Stimulated activated naive B cell treated with anti-CD40 and anti-IgM and Interleukin-4, amounts not matched to agents 10 μg/mL and 1 μg/mL and 100 μg/mL, for 72 hours (primary cell): ENCODE measurements around the gene BANK1.

Experiments used
- ATAC-seq, 2 donors: fragments of 150-1000 bp; cut with Tn5 transposase; replicated peaks; 2 replicates each; pipeline ENCODE4 v1.10.0; 2021; ENCODE audit warnings: moderate library complexity in 1 of 2
- DNase-seq: peaks from one replicate; pipeline ENCODE4 v3.0.0; 2021
- H3K27ac Mint-ChIP-seq: one replicate; pipeline ENCODE4 v1.8.0; 2022; ENCODE audit warnings: mild to moderate bottlenecking, mixed read lengths
- H3K27me3 Mint-ChIP-seq, 2 donors: one replicate each; pipeline ENCODE4 v1.8.0; 2022; ENCODE audit warnings: mixed read lengths in 2 of 2
- H3K36me3 Mint-ChIP-seq, 2 donors: one replicate each; pipeline ENCODE4 v1.8.0; 2022; ENCODE audit warnings: mixed read lengths in 2 of 2, mild to moderate bottlenecking in 1 of 2
- H3K4me1 Mint-ChIP-seq, 2 donors: one replicate each; pipeline ENCODE4 v1.8.0; 2022; ENCODE audit warnings: mixed read lengths in 2 of 2, mild to moderate bottlenecking in 1 of 2
- H3K4me3 Mint-ChIP-seq, 2 donors: one replicate each; pipeline ENCODE4 v1.8.0; 2022; ENCODE audit warnings: mild to moderate bottlenecking in 2 of 2, mixed read lengths in 2 of 2, moderate library complexity in 1 of 2
- H3K9me3 Mint-ChIP-seq, 2 donors: one replicate each; pipeline ENCODE4 v1.8.0; 2022; ENCODE audit warnings: mixed read lengths in 2 of 2, mild to moderate bottlenecking in 1 of 2

Gene BANK1

DNA sequence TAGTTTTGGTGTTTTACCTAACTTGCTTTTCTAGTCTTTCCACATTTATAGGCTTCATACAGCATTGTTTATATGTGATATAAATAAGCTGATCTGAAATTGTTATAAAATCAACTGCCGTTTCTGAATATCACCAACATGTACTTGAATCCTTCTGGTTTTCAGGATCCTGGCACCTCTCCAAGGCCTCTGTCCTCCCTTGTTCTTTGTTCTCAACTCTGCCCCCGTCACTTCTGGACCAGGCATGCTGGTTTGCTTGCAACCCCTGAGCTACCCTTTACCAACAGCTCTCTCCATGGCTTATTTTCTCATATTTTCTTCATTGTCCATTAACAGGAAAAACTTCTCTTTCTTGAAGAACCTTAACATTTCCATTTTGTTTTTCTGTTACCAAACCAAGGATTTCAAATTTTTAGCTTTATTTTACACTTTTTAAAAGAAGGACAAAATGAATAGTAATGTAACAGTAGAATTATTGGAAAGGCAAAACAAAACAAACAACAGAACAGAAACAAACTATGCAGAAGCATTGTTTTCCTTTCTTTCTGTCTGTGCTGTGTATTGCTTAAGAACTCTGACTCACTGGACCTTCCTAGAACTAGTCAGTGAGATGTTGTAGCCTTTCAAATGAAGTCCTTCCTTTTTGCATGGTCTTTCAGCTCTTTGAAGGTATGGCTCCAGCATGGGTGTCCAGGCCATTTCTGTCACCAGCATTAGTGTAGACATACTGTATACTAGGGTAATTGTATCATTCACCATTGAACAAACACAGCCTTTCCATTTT is 44.8 kb downstream of the BANK1 start:
- DNase-seq (no peak), ATAC-seq (peak; percentile 68 to 79)
- Mint-ChIP-seq H3K36me3 (peaks cover 36 to 66% of the 10 kb centered on the region in 2 donors), H3K4me3 (peak overlapping the region; percentile 44 to 68), H3K4me1 (peaks cover 43 to 74% of the 10 kb centered on the region in 2 donors), H3K9me3 (peaks cover 0 to 1% of the 10 kb centered on the region in 2 donors), H3K27me3 (no peaks in the 10 kb centered on the region), H3K27ac (peak overlapping the region; percentile 78)

DNA sequence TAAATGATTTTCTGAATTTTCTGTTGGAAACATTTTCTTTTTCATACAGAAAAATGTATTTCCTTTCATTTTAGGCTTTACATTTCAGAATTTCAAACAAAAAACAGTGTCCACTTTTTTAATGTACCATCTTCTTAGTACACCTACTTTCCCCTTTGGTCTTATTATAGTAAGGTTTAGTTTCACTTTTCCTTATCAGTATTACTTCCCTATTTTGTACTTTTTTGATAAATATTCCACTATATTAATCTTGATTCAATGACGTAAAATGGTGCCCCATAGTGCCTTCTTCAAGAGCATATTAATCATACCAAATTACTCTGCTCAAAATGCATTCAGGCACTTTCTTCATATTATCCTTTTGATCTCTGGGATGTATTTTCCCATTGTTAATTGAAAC is 52.5 kb downstream of the BANK1 start:
- peak; percentile 81 to 84 for ATAC-seq
- H3K36me3 Mint-ChIP-seq = peaks cover 21 to 46% of the 10 kb centered on the region in 2 donors
- H3K4me1 Mint-ChIP-seq = peaks cover 16 to 44% of the 10 kb centered on the region in 2 donors
- no peak for DNase-seq
- H3K27ac Mint-ChIP-seq = peak overlapping the region; percentile 79
- no peaks in the 10 kb centered on the region for H3K27me3 Mint-ChIP-seq
- H3K4me3 Mint-ChIP-seq = peak overlapping the region in 1 of 2 donors; percentile 1
- peaks cover 12 to 13% of the 10 kb centered on the region in 2 donors for H3K9me3 Mint-ChIP-seq

DNA sequence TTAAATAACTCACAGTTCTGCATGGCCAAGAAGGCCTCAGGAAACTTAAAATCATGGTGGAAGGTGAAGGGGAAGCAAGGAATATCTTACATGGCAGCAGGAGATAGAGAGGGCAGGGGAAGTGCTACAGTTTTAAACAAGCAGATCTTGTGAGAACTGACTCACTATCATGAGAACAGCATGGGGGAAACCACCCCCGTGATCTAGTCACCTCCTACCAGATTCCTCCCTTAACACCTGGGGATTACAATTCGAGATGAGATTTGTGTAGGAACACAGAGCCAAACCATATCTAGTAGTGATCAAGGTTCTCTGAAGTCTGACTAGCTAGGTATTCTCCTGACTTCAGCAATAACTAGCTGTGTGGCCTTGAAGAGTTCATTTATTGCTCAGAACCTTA is 56.0 kb downstream of the BANK1 start:
- Mint-ChIP-seq H3K4me3 (no peak overlapping the region), H3K36me3 (peaks cover 28 to 46% of the 10 kb centered on the region in 2 donors), H3K27me3 (no peaks in the 10 kb centered on the region), H3K4me1 (peaks cover 30 to 67% of the 10 kb centered on the region in 2 donors), H3K27ac (peak overlapping the region; percentile 85), H3K9me3 (peaks cover 18 to 22% of the 10 kb centered on the region in 2 donors)
- ATAC-seq (peak in 1 of 2 donors; percentile 31), DNase-seq (no peak)

DNA sequence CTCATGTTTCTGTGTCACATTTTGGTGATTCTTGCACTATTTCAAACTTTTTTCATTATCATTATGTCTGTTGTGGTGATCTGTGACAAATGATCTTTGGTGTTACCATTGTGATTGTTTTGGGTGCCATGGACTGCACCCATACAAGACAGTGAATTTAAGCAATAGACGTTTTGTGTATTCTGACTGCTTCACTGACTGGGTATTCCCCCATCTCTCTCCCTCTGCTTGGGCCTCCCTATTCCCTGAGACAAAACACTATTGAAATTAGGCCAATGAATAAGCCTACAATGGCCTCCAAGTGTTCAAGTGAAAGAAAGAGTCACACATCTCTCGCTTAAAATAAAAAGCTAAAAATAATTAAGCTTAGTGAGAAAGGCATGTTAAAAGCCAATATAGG is 60.2 kb downstream of the BANK1 start:
- H3K27ac Mint-ChIP-seq = peak overlapping the region; percentile 93

DNA sequence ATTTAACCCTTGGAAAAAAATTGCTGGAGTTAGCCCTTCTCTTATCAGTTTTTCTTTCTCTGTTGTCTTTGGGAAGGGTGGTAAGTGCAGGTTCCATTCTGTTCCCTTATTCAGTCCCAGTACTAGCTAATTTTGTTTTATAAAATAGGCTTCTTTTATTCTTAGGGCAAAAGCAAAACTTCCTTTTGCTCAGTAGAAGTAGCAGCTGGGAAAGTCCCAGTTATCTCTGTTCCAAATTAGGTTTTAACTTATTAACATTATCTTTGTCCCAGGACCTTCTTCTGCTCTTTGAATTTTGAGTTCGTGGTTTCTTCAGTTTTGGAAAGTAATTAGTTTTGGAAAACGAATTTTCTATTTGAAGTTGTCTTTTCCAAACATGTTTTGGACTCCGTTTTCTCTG is 61.1 kb downstream of the BANK1 start:
- Mint-ChIP-seq H3K4me3 (peak overlapping the region; percentile 47 to 71), H3K36me3 (peaks cover 35 to 49% of the 10 kb centered on the region in 2 donors), H3K27ac (peak overlapping the region; percentile 93), H3K27me3 (no peaks in the 10 kb centered on the region), H3K9me3 (peaks cover 14 to 17% of the 10 kb centered on the region in 2 donors), H3K4me1 (peaks cover 41 to 73% of the 10 kb centered on the region in 2 donors)
- DNase-seq (no peak), ATAC-seq (peak; percentile 25 to 32)

More for the DNA sequence above, 60.2 kb downstream of the BANK1 start:
- Mint-ChIP-seq H3K36me3 (peaks cover 36 to 51% of the 10 kb centered on the region in 2 donors), H3K4me1 (peaks cover 38 to 69% of the 10 kb centered on the region in 2 donors), H3K4me3 (peak overlapping the region; percentile 36 to 65), H3K9me3 (peaks cover 18 to 22% of the 10 kb centered on the region in 2 donors), H3K27me3 (no peaks in the 10 kb centered on the region)
- DNase-seq = peak; percentile 32
- peak; percentile 83 to 87 for ATAC-seq

DNA sequence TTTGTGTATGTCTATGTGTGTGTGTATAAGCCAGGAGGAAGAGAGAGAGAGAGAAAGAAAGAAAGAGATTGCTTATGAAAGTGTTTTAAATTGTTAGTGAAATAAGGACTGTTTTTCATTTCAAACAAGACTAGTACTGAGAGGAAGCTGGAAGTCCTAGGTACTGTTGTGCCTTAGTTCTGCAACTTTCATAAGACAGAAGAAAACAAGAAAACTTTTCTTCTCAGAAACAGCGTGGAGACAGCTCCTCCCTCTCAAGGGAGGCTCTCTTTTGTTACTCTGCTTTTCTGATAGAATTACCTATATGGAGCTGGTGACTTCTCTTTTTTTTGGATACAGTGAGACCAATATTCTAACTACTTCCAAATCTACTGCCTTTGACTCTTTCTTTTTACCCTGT is 62.5 kb downstream of the BANK1 start:
- H3K4me1 Mint-ChIP-seq = peaks cover 47 to 75% of the 10 kb centered on the region in 2 donors
- ATAC-seq (peak; percentile 40 to 61), DNase-seq (no peak)
- peak overlapping the region; percentile 73 to 78 for H3K4me3 Mint-ChIP-seq
- peaks cover 30 to 48% of the 10 kb centered on the region in 2 donors for H3K36me3 Mint-ChIP-seq
- H3K27ac Mint-ChIP-seq = peak overlapping the region; percentile 91
- H3K27me3 Mint-ChIP-seq = no peaks in the 10 kb centered on the region
- H3K9me3 Mint-ChIP-seq = peaks cover 9% of the 10 kb centered on the region in 2 donors

DNA sequence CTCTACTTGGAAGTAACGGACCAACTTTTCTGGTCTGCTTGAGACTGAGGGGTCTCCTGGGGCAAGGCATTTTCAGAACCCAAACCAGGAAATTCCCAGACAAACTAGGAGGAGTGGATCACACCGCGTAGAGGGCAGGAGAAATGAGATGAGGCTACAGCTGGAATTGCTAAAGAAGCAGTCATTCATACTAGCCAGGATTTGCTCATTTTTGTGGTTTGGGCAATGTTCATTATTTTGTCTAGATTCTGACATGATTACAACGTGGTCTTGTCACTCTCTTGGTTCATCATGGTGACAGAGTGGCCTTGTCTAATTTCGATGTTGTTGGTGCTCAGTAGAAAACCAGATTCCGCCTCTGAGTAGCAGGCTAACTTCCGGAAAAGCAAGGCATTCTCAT is 63.2 kb downstream of the BANK1 start:
- peak overlapping the region; percentile 91 for H3K27ac Mint-ChIP-seq
- peaks cover 7 to 11% of the 10 kb centered on the region in 2 donors for H3K9me3 Mint-ChIP-seq
- H3K4me3 Mint-ChIP-seq = peak overlapping the region; percentile 73 to 78
- DNase-seq = no peak
- peaks cover 34 to 48% of the 10 kb centered on the region in 2 donors for H3K36me3 Mint-ChIP-seq
- ATAC-seq = no peak
- peaks cover 50 to 76% of the 10 kb centered on the region in 2 donors for H3K4me1 Mint-ChIP-seq
- H3K27me3 Mint-ChIP-seq = no peaks in the 10 kb centered on the region

DNA sequence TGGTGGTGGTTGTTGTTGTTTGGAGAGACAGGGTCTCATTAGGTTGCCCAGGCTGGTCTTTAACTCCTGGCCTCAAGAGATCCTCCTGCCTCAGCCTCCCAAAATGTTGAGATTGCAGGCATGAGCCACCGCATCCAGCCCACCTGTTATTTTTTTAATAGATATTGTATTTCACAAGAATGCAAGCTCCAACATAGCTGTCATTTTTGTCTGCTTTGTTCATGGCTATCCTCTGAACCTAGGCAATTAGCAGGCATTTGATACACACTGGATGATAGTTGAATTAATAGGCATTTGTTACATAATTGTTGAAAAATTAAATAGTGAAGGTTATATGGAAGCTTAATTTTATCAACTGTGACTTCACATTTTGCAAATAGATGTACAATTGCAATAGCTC is 64.7 kb downstream of the BANK1 start:
- Mint-ChIP-seq H3K4me3 (no peak overlapping the region), H3K27me3 (no peaks in the 10 kb centered on the region), H3K4me1 (peaks cover 47 to 78% of the 10 kb centered on the region in 2 donors), H3K36me3 (peaks cover 29 to 46% of the 10 kb centered on the region in 2 donors), H3K9me3 (peaks cover 1 to 10% of the 10 kb centered on the region in 2 donors), H3K27ac (no peak overlapping the region)
- DNase-seq (no peak), ATAC-seq (no peak)

DNA sequence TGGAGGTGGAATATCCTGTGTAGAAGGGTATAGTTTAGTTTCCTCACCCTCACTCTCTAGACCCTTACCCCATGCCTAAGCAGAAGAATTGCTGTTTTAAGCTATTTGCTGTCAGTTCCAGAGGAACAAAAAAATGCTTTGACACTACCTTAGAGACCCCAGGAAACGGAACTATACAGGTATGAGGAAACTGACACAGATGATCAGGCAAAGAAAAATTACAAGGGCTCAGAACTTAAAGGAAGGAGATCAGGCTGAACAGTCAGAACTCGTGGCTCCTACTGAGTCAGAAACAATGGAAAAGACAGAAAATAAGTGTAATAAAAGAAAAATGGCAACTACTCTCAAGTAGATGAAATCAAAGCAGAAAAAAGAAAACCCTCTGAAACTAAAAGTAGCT is 65.6 kb downstream of the BANK1 start:
- H3K4me1 Mint-ChIP-seq = peaks cover 50 to 76% of the 10 kb centered on the region in 2 donors
- no peaks in the 10 kb centered on the region for H3K27me3 Mint-ChIP-seq
- peaks cover 37 to 54% of the 10 kb centered on the region in 2 donors for H3K36me3 Mint-ChIP-seq
- peak overlapping the region; percentile 23 to 64 for H3K4me3 Mint-ChIP-seq
- DNase-seq (no peak), ATAC-seq (peak; percentile 27)
- H3K9me3 Mint-ChIP-seq = peaks cover 4 to 15% of the 10 kb centered on the region in 2 donors
- peak overlapping the region; percentile 77 for H3K27ac Mint-ChIP-seq

DNA sequence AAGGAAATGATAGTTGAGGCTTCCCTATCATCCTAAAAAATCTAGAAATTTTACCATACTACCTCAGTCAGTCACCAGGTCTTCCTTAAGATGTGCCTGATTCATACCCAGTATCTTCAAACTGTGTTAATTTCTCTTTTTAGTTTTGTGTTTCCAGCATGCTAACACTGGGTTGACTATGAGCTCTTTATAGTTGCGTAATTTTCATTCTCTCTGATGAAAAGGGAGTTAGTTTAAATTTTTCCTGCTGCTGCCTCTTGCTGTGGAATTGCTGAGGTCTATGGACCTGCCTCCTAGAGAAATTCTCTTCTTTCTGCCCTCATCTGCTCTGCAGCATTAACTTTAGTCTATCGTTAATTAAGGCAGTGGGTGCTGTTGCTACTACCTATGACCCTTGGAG is 66.6 kb downstream of the BANK1 start:
- Mint-ChIP-seq H3K27me3 (no peaks in the 10 kb centered on the region), H3K36me3 (peaks cover 42 to 62% of the 10 kb centered on the region in 2 donors), H3K4me3 (peak overlapping the region in 1 of 2 donors; percentile 39), H3K4me1 (peaks cover 49 to 77% of the 10 kb centered on the region in 2 donors), H3K27ac (peak overlapping the region; percentile 82), H3K9me3 (peaks cover 5 to 15% of the 10 kb centered on the region in 2 donors)
- DNase-seq (no peak), ATAC-seq (no peak)

DNA sequence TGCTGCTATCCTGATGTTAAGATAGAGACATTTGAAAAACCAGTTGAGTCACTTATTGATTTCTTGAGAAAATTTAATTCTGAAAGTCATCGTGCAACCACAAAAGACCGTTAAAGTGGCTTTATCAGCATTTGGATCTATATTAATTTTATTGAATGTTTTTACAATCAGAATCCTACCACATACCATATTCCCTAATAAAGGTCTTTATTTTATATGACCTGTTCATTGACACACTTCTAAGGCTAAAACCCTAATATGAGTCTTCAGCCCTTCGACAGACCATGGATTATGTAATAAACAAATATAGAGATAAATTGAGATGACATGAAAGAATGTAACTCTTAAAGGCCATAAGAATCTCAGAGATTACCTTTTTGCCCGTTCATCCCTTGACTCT is 68.1 kb downstream of the BANK1 start:
- Mint-ChIP-seq H3K4me3 (no peak overlapping the region), H3K9me3 (peaks cover 5 to 15% of the 10 kb centered on the region in 2 donors), H3K27ac (peak overlapping the region; percentile 82), H3K36me3 (peaks cover 39 to 64% of the 10 kb centered on the region in 2 donors), H3K4me1 (peaks cover 42 to 72% of the 10 kb centered on the region in 2 donors), H3K27me3 (no peaks in the 10 kb centered on the region)
- ATAC-seq (no peak), DNase-seq (no peak)

DNA sequence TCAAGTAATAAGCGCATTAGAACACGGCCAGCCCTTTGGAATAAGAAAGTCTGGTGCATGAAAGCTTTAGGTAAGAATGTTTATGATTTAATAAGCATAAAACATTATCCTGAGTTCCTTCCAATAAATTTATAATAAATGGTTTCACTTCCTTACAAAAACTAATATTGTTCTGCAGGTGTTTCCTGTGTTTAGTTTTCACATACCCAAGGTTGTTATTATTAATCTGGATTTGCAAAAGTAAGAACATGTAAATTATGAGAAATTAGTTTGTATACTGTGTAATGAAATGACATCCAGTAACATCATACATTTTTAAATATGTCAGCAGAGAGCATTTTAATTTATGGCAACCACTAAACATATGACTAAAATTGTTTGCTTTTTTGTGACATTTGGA is 72.1 kb downstream of the BANK1 start:
- peaks cover 49 to 72% of the 10 kb centered on the region in 2 donors for H3K36me3 Mint-ChIP-seq
- H3K27me3 Mint-ChIP-seq = no peaks in the 10 kb centered on the region
- H3K9me3 Mint-ChIP-seq = peaks cover 7 to 26% of the 10 kb centered on the region in 2 donors
- ATAC-seq = peak; percentile 67 to 73
- H3K27ac Mint-ChIP-seq = peak overlapping the region; percentile 10
- peaks cover 39 to 67% of the 10 kb centered on the region in 2 donors for H3K4me1 Mint-ChIP-seq
- DNase-seq = no peak
- H3K4me3 Mint-ChIP-seq = no peak overlapping the region

DNA sequence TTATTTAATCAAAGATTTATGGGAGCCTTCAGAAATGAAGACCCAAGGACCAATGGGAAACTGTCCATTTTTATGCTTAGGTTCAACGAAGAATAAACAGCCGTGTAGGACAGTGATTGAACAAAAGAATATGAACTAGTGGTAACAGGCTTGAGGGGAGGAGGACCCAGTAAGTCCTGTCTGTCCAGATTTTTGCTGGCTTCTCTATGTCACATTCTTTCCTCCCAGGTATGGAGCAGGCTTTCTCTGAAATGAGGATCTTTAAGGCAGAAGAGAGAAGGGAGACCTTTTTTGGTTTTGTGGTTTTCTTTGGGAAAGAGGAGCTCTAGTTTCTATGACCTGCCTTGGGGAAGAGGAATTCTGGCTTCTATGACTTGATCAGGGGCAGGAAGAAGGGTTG is 74.1 kb downstream of the BANK1 start:
- peaks cover 31 to 53% of the 10 kb centered on the region in 2 donors for H3K4me1 Mint-ChIP-seq
- peaks cover 41 to 66% of the 10 kb centered on the region in 2 donors for H3K36me3 Mint-ChIP-seq
- peak overlapping the region; percentile 83 for H3K27ac Mint-ChIP-seq
- ATAC-seq (no peak), DNase-seq (no peak)
- H3K4me3 Mint-ChIP-seq = no peak overlapping the region
- H3K27me3 Mint-ChIP-seq = no peaks in the 10 kb centered on the region
- H3K9me3 Mint-ChIP-seq = peaks cover 7 to 21% of the 10 kb centered on the region in 2 donors

DNA sequence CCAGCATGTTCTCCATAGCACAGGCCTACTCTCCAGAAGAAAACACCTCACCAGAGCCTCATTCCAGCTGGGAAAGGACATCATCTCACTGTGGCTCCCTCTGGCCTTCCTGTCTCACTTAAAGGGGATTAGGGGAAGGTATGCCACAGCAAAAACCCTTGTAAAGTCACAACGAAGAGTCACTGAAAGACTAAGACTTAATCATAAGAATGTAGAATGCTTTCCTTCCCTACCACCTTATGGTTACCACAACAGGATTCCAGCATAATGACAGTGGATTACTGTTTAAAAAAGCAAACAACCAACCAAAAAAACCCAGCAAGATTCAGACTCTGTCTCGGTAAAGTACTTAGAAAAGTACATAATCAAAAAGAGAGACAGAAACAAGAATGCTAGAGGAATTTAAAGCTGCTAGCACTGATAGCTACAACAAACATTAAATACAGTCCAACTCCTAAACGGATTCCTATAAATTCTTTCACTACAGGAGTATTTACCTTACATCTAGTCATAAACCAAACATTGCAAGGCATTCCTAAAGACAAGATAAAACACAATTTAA is 75.1 kb downstream of the BANK1 start:
- peak overlapping the region; percentile 53 for H3K27ac Mint-ChIP-seq
- DNase-seq (no peak), ATAC-seq (no peak)
- H3K36me3 Mint-ChIP-seq = peaks cover 37 to 63% of the 10 kb centered on the region in 2 donors
- no peak overlapping the region for H3K4me3 Mint-ChIP-seq
- peaks cover 5 to 16% of the 10 kb centered on the region in 2 donors for H3K9me3 Mint-ChIP-seq
- no peaks in the 10 kb centered on the region for H3K27me3 Mint-ChIP-seq
- H3K4me1 Mint-ChIP-seq = peaks cover 30 to 52% of the 10 kb centered on the region in 2 donors
